MM.1S (cell line): ENCODE measurements around the gene ZC2HC1B.

Experiments
- DNase-seq: peaks from one replicate; pipeline ENCODE4 v3.0.0-alpha.2; 2015
- H2AFZ ChIP-seq: fragments of 300-600 bp; sonication (generic); 2 replicates; pipeline ENCODE4 v1.6.0; 2016; ENCODE audit warnings: antibody characterized with exemption, low read length
- H3F3A ChIP-seq: fragments of 300-600 bp; sonication (generic); 2 replicates; pipeline ENCODE4 v1.6.1; 2016; ENCODE audit warnings: mild to moderate bottlenecking, antibody characterized with exemption, low read length, moderate library complexity, mixed read lengths; ENCODE audit not compliant: insufficient read depth
- H3K27ac ChIP-seq: fragments of 300-600 bp; sonication (generic); 2 replicates; pipeline ENCODE4 v1.5.1; 2016; ENCODE audit warnings: mild to moderate bottlenecking, low read length
- H3K27me3 ChIP-seq: fragments of 300-600 bp; sonication (generic); replicated peaks from 2 replicates; pipeline ENCODE4 v1.6.0; 2016; ENCODE audit warnings: low read length; ENCODE audit not compliant: insufficient read depth
- H3K36me3 ChIP-seq: fragments of 300-600 bp; sonication (generic); replicated peaks from 2 replicates; pipeline ENCODE4 v1.6.1; 2016; ENCODE audit warnings: mild to moderate bottlenecking, low read length, mixed read lengths; ENCODE audit not compliant: insufficient read depth
- H3K4me1 ChIP-seq: fragments of 300-600 bp; sonication (generic); 2 replicates; pipeline ENCODE4 v1.6.1; 2016; ENCODE audit warnings: low read length, mixed read lengths
- H3K4me2 ChIP-seq: fragments of 300-600 bp; sonication (generic); 2 replicates; pipeline ENCODE4 v1.6.0; 2016; ENCODE audit warnings: low read depth, low read length
- H3K4me3 ChIP-seq: fragments of 300-600 bp; sonication (generic); 2 replicates; pipeline ENCODE4 v1.5.1; 2016; ENCODE audit warnings: low read length, mixed read lengths
- H3K79me2 ChIP-seq: fragments of 300-600 bp; sonication (generic); 2 replicates; pipeline ENCODE4 v1.6.1; 2016; ENCODE audit warnings: mixed run types, low read length, mixed read lengths
- H3K9ac ChIP-seq: fragments of 300-600 bp; sonication (generic); 2 replicates; pipeline ENCODE4 v1.6.1; 2016; ENCODE audit warnings: low read length, mixed read lengths
- H3K9me2 ChIP-seq: fragments of 300-600 bp; sonication (generic); replicated peaks from 2 replicates; pipeline ENCODE4 v1.6.1; 2016; ENCODE audit warnings: mild to moderate bottlenecking, low read length, mixed read lengths; ENCODE audit not compliant: insufficient read depth
- H3K9me3 ChIP-seq: fragments of 300-600 bp; sonication (generic); replicated peaks from 2 replicates; pipeline ENCODE4 v1.6.1; 2016; ENCODE audit warnings: mild to moderate bottlenecking, low read length, mixed read lengths; ENCODE audit not compliant: insufficient read depth
- H4K20me1 ChIP-seq: fragments of 300-600 bp; sonication (generic); 2 replicates; pipeline ENCODE4 v1.6.1; 2016; ENCODE audit warnings: mild to moderate bottlenecking, low read length, moderate library complexity, mixed read lengths; ENCODE audit not compliant: insufficient read depth
- CTCF ChIP-seq: fragments of 300-600 bp; sonication (generic); IDR thresholded peaks from 2 replicates; pipeline ENCODE4 v1.5.1; 2016; ENCODE audit warnings: antibody characterized with exemption, low read length, mixed read lengths
- EZH2 ChIP-seq: fragments of 300-600 bp; sonication (generic); optimal IDR thresholded peaks from 2 replicates; pipeline ENCODE3; 2017; ENCODE audit warnings: low read depth, mild to moderate bottlenecking, antibody characterized with exemption, low read length, mixed read lengths
- EZH2phosphoT487 ChIP-seq: fragments of 300-600 bp; sonication (generic); IDR thresholded peaks from 2 replicates; pipeline ENCODE4 v1.6.1; 2018; ENCODE audit warnings: antibody characterized with exemption, low read length

Gene ZC2HC1B

GRCh38 chr6:143955971-143956370 lies 91.7 kb downstream of the ZC2HC1B start:
- Histone ChIP-seq H3K36me3 (no peaks in the 10 kb centered on the region), H3K27me3 (no peaks in the 10 kb centered on the region), H3K79me2 (no peaks in the 10 kb centered on the region), H3F3A (no peaks in the 10 kb centered on the region), H3K4me1 (no peaks in the 10 kb centered on the region), H2AFZ (no peak overlapping the region), H3K4me2 (no peak overlapping the region), H4K20me1 (no peaks in the 10 kb centered on the region), H3K9ac (no peak overlapping the region), H3K27ac (no peak overlapping the region), H3K4me3 (no peak overlapping the region), H3K9me2 (no peaks in the 10 kb centered on the region), H3K9me3 (no peaks in the 10 kb centered on the region)
- DNase-seq: no peak
- TF ChIP-seq EZH2 (no peak), EZH2phosphoT487 (no peak), CTCF (no peak)

- H3K27me3 ChIP-seq: no peaks in the 10 kb centered on the region
- no peaks in the 10 kb centered on the region for H3F3A ChIP-seq
- no peak overlapping the region for H3K27ac ChIP-seq
These were observed 93.5 kb downstream of the ZC2HC1B start for GRCh38 chr6:143957679-143958274.

GRCh38 chr6:143958839-143959399 lies 94.6 kb downstream of the ZC2HC1B start:
- Histone ChIP-seq H3F3A (no peaks in the 10 kb centered on the region), H3K9me2 (no peaks in the 10 kb centered on the region), H3K27me3 (no peaks in the 10 kb centered on the region), H3K4me2 (no peak overlapping the region), H3K36me3 (no peaks in the 10 kb centered on the region), H2AFZ (no peak overlapping the region), H3K4me3 (no peak overlapping the region), H3K79me2 (no peaks in the 10 kb centered on the region), H3K27ac (no peak overlapping the region), H3K4me1 (no peaks in the 10 kb centered on the region), H3K9ac (no peak overlapping the region), H3K9me3 (no peaks in the 10 kb centered on the region), H4K20me1 (no peaks in the 10 kb centered on the region)
- TF ChIP-seq EZH2: no peak
- no peak for TF ChIP-seq EZH2phosphoT487
- TF ChIP-seq CTCF: no peak
- no peak for DNase-seq

More at GRCh38 chr6:143957679-143958274, 93.5 kb downstream of the ZC2HC1B start:
- Histone ChIP-seq H2AFZ (no peak overlapping the region), H3K36me3 (no peaks in the 10 kb centered on the region), H3K9ac (no peak overlapping the region), H3K9me2 (no peaks in the 10 kb centered on the region), H3K4me3 (no peak overlapping the region), H3K79me2 (no peaks in the 10 kb centered on the region), H3K4me2 (no peak overlapping the region), H3K9me3 (no peaks in the 10 kb centered on the region), H4K20me1 (no peaks in the 10 kb centered on the region), H3K4me1 (no peaks in the 10 kb centered on the region)
- no peak for DNase-seq
- no peak for TF ChIP-seq CTCF
